OCI-M2 (cell line): ENCODE results near the gene GPR146.

Experiments used
- DNase-seq: peaks from one replicate; lab custom pipeline; 2025; ENCODE audit not compliant: unreplicated experiment; lab: John Stamatoyannopoulos, UW

GPR146 gene

DNA sequence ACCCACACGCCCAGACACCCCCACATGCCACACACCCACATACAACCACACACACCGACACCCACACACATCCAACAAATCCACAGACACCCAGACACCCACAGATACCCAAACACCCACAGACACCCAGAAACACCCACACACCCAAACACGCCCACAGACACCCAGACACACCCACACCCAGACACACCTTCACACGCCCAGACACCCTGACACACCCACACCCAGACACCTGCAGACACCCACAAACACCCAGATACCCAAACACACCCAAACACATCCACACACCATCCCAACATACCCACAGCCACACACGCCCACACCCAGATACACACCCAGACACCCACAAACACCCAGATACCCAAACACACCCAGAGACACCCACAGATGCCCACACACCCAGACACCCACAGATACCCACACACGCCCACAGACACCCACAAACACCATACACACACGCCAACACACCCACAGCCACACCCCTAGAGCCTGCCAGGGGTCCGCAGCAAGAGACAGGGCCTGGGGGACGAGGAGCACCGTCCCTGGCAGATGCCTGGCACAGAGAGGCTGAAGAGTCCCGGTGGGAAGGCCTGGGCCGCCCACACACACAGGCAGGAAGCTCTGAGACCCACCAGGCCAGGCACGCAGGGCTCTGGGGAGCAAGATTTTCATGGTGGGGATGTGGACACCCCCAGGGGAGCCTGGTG is 32.9 kb upstream of the GPR146 start:
- no peak for DNase-seq

DNA sequence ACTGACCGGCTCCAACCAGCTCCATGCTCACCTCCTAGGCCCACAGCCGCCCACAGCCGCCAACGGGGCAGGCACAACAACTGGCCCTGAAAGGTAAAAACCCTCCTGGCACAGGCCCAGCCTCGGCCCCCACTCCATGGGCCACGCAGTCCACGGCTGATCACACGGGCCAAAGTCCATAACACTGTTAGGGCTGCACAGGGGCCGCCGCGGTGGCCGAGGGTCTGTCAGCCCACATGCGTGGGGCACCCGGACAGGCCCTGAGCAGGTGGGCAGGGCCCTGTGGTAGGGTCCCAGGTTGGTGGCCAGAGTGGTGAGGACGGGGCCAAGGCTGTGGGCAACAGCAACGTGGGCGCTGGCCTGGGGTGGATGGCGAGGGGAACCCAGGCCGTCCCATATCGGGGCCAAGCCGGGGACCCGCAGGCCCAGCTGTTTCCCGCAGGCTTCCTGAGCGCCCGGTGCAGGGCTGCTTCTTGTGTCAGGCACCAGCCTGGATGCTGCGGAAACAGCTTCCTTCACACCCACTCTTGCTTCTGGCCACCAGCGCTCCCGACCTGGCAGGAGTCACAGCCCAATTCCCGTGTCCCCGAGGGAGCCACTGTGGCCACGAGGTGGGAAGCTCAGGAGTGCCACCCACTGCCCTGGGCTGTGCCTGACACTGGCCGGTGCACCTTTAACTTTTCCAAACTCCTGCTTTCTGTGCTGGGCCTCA is 32.2 kb upstream of the GPR146 start:
- DNase-seq: no peak

DNA sequence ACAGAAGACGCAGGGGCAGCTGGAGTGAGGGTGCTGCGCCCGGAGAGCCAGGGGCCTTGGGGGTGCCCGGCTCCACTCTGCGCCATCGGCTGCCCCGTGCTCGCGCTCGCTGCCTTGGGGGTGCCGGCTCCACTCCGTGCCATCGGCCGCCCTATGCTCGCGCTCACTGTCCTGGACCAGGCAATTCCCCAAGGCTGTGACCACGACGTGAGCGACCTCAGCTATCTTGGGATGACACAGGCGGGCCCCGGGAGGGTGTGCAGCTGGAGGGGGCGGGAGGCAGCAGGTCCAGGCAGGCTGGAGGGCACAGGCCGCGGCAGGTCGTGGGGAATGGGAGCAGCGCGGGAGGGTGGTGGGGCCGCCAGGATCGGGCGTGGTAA is 31.6 kb upstream of the GPR146 start:
- no peak for DNase-seq

DNA sequence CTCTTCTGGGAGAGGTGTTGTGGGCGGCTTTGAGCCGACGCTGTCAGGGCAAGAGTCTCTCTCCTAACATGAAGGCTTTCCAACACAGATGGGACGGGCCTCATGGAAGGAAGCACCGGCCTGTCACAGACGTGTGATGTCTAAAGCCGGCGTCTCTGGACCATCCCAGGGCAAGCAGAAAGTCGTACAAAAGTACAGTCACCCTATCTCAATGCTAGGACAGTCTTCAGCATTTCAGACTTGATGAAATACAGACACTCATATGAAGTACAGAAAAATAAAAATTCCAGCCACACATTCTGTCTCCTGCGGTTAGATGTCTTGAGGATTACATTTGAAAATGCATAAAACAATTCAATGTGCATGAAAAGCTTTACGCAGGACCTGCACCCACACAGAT is 30.8 kb upstream of the GPR146 start:
- no peak for DNase-seq

DNA sequence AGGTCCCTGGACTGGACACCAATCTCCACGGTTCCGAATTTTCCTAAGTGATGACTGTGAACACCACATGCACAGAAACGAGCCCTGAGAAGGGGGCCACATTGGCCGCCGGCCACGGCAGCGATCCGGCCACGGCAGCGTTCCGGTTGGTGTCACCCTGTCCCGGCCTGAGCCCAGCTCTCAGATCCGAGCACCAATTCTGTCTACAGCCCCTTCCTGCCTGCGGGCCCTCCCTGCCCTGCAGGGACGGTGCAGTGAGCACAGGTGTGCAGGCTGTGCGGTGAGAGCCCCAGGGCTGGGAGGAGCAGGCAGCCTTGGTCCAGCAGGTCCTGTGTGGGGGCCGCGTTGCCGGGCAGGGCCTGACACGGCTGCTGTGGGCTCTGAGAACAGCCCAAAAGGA is 29.7 kb upstream of the GPR146 start:
- DNase-seq: no peak

DNA sequence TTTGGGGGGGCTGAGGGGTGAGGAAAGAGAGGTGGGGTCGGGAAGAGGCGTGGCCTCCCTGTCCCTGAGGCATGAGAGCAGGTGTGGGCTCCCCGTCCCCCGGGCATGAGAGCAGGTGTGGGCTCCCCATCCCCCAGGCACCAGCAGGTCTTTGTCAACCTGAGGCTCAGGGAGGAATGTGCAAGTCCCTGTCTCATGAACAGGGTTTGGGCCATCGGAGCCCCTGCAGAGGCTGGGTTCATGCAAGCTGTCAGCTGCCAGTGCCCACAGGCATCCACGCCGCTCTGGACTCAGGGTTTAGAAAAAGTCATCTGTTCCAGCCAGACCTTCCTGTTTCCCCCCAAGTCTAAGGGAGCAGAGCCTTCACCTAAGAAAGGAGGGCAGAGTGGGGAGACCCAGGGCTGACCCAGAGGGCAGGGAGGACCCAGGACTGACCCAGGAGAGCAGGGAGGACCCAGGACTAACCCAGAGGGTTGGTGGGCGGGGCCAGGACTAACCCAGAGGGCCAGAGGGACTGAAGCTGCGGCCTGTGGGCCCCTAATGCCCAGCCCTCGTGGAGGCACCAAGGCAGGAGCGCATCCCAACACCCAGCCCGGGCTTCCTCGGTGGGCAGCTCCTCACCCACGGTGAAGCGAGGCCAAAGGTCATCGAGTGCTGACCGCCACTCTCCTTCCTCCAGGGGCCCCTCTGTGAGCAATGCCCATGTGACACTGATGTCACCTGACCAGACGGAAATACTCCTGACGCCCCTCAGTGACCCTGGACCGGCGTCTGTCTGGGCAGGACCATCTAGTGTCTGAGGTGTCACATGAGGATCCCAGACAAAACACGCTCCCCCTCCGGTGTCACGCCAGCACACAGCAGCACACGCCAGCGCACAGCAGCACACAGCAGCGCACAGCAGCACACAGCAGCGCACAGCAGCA is 28.9 kb upstream of the GPR146 start:
- DNase-seq: no peak

DNA sequence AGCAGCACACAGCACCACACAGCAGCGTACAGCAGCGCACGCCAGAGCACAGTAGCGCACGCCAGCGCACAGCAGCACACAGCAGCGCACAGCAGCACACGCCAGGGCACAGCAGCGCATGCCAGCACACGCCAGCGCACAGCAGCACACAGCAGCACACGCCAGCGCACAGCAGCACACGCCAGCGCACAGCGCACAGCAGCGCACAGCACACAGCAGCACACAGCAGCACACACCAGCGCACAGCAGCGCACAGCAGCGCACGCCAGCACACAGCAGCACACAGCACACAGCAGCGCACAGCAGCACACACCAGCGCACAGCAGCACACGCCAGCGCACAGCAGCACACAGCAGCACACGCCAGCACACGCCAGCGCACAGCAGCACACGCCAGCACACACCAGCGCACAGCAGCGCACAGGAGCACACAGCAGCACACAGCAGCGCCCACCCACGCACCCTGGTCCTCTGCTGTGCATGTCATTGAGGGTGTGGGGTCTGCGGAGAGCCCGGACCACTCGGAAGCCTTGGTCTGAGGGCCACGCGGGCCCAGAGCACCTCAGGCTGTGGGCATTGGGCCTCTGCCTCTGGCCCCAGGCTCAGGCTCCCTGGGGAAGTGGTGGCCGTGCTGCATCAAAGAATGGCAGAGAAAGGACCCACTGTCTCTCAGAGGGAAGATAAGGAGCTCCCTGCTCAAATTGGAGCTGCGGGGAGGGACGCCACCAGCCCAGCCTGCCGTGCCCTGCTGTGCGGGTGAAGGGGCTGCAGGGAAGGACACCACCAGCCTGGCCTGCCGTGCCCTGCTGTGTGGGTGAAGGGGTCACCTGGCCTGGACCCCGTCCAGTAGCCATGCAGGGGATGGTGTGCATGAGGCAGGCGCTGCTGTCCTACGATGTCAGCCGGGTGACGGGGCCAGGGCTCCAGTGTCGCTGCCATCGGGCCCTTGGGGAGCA is 27.5 kb upstream of the GPR146 start:
- DNase-seq: no peak

DNA sequence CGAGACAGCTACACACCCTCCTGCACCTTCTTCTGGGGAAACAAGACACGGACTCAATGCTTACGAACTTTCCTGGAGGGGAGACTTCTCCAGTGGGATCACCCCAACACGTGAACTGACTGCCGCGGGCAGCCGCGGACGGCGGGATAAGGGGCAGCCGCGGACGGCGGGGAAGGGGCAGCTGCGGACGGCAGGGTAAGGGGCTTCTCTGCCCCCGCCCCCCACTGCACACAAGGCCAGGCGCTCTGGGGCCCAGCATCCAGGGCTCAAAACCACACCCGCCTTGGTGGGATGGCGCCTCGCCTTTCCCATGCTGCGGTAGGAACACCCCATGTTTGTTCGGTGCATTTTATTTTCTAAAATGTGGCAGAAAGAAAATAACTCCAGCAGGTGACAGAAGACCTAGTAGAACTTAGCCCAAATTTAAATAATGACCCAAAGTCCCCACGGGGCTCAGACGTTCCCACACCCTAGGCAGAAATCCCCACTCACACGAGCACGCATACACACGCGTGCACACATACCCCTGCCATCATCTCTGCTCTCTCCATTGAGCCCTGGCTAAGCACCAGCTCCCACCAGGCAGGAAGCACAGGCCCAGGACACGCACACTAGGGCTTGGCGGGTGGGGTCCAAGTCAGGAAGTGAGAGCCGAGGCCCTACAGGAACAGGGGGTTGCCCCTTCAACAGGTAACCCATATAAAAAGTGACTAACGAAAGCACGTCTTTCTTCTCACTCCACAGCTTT is 26.6 kb upstream of the GPR146 start:
- DNase-seq: no peak

DNA sequence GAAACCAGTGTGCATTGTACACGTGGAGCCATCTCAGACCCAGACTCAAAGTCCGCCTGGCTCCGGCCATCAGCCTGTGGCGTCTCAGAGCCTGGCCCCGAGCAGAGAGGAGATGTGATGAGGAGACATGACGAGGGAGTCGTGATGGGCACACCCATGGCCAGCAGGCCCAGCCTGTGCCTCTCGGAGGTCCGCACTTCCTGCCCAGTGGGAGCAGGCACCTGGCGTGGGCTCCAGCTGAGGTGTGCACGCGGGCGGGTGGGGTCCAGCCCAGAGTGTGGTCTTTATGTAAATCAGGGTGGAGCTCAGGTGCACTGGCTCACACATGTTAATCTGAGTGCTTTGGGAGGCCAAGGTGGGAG is 26.0 kb upstream of the GPR146 start:
- DNase-seq: no peak

DNA sequence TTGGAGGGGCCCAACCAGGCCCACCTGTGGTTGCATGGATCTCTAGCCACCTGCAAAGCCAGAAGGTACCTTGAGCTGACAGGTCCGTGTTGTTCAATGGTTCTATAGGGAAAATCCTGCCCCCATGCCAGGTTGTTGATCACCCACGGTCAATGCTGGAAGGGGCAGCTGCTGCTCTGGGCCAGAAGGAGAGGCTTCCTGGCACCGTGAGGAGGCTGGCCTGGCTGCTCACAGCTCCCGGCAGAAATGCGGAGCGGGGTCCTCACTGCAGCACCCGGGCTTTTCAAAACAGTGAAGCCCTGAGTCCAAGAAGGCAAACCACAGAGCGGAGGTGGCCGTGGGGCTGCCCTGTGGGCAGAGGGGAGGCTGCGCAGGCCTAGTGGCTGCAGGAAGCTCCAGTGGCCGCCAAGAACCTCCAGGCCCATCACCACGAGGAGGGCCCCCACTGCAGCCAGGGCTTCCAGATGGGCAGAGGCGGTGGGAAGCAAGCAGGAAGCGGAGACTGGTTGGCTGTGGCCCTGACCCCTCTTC is 25.0 kb upstream of the GPR146 start:
- DNase-seq: no peak

DNA sequence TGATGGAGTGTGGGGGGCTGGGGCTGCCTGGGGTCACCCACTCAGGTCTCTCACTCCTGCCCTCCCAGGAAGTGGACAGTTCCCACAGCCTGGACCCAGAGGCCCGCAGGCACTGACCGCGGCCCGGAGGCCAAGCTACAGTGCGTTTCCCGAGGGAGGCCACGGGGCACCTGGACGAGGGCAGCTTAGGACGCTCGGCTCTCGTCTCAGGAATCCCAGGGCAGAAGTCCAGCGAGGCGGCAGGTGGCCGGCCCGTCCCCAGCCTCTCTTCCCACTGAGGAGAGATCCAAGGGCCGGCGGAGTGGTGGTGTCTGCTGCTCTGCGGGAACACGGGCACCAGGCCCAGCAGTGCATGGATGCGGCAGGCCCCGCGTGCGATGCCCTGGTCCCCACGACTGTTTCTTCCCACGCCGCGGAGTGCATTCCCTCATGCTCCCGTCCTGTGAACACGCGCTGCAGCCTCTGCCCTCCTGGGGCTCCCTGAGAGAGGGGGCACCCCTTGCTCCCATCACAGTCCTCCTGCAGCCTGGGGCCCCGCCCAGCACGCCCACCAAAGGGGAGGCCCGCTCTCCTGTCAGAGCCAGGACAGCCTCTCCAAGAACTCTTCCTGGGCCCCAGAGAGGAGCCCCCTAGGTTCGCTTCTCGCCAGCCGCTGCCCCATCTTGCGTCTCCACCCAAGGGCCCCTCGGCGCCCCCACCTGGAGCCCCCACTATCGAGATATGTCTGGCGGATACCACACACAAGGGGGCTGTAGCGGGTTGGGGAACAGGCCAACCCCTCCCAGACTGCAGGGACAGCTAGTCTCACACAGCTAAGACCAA is 24.3 kb upstream of the GPR146 start:
- DNase-seq: no peak

DNA sequence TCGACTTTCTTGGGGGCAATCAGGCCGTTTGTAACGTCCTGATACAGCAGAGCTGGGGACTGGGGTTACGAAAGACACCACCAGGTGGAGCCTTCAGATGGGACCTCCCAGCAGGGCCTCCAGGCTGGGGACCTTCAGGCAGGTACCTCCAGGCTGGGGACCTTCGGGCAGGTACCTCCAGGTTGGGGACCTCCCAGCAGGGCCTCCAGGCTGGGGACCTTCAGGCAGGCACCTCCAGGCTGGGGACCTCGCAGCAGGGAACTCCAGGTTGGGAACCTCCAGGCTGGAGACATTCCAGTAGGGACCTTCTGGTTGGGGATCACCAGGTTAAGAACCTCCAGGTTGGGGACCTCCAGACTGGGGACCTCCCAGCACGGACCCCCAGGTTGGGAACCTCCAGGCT is 23.5 kb upstream of the GPR146 start:
- no peak for DNase-seq

DNA sequence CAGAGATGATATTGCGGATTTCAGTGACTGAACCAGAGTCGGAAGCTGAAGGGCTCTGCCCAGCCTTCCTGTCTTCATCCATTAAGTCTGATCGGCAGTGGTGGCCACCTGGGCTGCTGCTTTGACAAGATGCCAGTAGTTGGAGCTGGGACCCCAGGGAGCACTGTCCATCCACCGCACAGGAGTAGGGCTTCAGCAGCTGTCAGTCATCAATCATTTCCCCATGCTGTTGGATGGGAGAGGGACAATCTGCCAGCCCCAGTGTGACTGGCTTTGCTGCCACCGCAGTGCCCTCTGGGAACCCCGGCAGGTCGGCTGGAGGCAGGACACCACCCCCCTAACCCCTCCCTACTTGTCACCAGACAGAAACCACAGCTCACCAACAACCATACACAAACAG is 23.0 kb upstream of the GPR146 start:
- no peak for DNase-seq

DNA sequence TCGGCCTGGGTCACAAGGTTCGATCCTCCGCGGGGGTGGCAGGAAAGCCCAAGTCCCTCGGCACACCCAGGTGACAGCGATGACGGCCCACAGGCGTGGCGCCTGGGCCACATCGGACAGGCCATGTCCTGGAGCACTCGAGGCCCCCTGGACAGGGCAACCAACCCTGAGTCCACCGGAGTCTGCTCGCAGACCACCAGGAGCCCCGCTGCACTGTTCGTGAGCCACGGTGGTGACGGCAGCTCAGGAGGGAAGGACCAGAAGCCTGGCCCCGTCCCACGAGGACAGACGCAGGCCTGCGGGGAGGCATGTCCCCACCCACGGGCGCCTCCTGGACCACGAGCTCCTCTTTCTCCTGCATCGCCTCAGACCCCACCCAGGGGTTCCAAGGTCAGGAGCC is 22.4 kb upstream of the GPR146 start:
- DNase-seq: no peak

DNA sequence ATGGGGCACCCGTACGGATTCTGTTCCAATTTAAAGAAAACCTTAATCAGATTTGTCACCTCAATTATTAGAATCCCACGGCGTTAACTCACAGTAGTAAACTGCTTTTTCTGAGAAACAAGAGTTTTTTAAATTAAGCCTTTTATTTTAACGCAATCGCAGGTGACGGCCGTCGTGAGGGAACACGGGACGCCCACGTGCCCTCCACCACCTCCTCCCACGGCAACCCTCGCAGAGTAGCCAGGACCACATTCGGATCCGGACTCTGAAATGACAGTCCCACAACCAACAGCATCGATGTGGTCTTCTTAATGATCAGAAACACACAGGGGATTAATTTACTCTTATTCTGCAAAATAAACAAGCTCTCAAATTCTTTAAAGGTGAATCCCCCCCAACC is 22.0 kb upstream of the GPR146 start:
- no peak for DNase-seq

DNA sequence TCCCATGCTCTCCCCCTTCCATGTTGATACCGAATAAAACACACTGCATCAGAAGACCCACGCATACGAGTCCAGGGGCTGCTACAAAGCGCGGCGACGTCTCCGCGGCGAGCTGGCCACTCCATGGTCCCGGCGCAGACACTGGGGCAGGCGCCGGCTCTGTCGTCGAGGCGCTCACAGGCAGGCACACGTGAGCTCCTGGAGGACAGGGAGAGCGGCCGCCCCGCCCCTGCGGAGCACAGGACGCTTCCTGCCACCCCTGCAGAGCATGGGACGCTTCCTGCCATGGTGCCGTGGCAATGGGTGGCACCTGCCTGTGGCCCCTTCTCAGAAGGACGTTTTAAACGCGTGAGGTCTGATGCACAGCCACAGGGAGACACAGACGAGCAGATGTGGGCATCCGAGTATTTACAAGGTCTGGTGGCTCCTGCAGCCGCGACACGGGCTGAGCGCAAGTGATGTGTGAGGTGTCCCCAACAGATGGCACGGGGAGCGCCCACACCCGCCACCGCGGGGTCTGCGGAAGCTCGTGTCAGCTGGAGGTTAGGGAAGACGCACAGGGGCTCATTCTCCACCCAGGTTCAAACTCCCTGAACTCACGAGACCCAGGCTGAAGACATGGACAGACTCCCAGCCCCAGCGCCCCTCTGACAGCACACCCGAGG is 21.4 kb upstream of the GPR146 start:
- DNase-seq: no peak

DNA sequence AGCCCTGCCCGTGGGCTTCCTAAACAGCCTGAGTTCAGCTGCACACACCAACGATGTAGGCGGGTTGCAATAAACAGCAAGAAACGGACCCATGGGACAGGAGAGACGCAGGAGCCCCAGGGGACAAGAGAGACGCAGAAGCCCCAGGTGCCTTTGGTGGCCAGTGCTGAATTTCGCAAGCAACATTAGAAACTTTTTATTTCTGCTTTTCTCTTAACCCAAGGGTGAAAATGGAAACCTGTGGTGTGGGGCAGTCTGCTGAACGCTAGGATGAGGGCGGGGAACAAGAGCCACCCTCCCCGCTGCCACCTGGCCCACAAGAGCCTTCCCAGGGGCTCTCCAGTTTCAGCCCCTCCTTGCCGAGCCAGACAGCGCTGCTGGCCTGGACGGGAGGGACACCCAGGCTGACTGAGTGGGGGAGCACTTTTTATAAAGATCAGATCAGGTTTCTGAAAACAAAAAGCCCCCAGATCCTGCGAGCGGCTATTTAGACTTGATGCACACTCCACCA is 20.0 kb upstream of the GPR146 start:
- DNase-seq: no peak
